ENCODE measurements around the gene SLC5A2.
A peak's percentile ranks its signal among the peaks of the same experiment; 100 is the strongest.

SLC5A2 gene

GRCh38 chr16:31459687-31460581 lies 23.0 kb upstream of the SLC5A2 start:
- DNase-seq (ENCODE audit: low read depth) = peak; percentile 99

DNA sequence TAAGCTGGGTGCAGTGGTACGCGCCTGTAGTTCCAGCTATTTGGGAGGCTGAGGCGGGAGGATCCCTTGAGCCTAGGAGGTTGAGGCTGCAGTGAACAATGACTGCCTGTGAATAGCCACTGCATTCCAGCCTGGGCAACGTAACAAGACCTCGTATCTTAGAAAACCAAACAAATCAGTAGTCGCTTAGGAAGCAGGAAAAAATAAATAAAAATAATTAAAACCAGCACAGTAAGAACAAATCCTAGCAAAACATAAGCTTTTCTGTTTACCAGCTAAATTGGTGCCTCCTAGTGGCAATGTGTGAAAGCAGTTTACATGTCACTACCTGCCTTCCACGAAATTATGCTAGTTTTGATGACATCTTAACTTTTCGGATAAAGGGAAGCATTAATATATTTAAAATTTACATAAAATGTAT lies 22.3 kb upstream of the SLC5A2 start:
- peak; percentile 72 for DNase-seq (ENCODE audit: low read depth)

DNA sequence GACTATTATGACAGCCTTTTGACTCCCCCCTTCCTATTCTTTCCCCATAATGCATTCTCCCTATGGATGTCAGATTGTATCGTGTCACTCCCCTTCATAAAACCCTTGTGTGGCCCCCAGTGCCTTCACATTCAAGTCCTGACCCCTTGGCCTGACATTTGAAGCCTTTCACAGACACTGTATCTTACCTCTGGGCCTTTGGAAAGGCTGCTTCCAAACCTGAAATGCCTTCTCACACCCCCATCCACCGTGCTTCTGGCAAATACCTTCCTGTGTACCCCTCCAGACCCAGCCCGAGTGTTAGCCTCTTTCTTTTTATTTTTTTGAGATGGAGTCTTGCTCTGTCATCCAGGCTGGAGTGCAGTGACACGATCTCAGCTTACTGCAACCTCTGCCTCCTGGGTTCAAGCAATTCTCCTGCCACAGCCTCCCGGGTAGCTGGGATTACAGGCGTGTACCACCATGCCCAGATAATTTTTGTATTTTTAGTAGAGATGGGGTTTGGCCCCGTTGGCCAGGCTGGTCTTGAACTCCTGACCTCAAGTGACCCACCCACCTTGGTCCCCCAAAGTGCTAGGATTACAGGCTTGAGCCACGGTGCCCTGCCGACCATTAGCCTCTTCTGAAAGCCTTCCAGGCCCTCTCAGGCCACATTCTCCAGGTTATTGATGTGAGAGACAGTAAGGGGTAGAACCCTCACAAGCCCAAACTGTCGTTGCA lies 21.6 kb upstream of the SLC5A2 start:
- DNase-seq (ENCODE audit: low read depth) = no peak

GRCh38 chr16:31461921-31462804 lies 20.8 kb upstream of the SLC5A2 start:
- DNase-seq (ENCODE audit: low read depth) = no peak

- no peak for DNase-seq (ENCODE audit: low read depth)
Measured at GRCh38 chr16:31464348-31464769, 18.6 kb upstream of the SLC5A2 start.

GRCh38 chr16:31464781-31465260 lies 18.1 kb upstream of the SLC5A2 start:
- no peak for DNase-seq (ENCODE audit: low read depth)

DNA sequence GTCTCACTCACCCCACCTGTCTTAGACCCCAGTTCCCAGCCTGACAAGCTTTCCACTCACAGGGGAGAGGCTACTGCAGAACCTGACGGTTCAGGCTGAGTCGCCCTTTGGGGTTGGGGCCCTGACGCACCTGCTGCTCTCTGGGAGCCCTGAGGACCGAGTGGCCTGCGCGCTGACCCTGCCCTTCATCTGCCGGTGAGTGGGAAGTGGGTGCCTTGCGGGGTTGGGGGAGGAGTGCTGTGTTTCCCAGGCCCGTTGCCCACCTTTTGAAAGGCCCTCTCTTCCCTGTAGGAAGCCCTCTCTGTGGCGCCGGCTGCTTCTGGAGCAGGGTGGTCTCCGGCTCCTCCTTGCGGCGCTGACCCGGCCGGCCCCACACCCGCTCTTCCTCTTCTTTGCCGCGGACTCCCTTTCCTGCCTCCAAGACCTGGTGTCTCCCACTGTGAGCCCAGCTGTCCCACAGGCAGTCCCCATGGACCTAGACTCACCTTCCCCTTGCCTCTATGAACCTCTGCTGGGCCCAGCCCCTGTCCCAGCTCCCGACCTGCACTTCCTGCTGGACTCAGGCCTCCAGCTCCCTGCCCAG lies 17.0 kb upstream of the SLC5A2 start:
- DNase-seq (ENCODE audit: low read depth) = no peak

DNA sequence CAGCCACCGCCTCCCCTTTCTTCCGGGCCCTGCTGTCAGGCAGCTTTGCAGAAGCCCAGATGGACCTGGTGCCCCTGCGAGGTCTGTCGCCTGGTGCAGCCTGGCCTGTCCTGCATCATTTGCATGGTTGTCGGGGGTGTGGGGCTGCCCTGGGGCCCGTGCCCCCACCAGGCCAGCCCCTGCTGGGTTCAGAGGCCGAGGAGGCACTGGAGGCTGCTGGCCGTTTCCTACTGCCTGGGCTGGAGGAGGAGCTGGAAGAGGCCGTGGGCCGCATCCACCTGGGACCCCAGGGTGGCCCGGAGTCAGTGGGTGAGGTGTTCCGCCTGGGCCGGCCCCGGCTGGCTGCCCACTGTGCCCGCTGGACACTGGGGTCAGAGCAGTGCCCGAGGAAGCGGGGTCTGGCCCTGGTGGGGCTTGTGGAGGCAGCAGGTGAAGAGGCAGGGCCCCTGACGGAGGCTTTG lies 16.5 kb upstream of the SLC5A2 start:
- DNase-seq (ENCODE audit: low read depth) = no peak

GRCh38 chr16:31467151-31467773 lies 15.7 kb upstream of the SLC5A2 start:
- peak; percentile 40 for DNase-seq (ENCODE audit: low read depth)

- no peak for DNase-seq (ENCODE audit: low read depth)
Measured at GRCh38 chr16:31467858-31468257, 15.1 kb upstream of the SLC5A2 start.

DNA sequence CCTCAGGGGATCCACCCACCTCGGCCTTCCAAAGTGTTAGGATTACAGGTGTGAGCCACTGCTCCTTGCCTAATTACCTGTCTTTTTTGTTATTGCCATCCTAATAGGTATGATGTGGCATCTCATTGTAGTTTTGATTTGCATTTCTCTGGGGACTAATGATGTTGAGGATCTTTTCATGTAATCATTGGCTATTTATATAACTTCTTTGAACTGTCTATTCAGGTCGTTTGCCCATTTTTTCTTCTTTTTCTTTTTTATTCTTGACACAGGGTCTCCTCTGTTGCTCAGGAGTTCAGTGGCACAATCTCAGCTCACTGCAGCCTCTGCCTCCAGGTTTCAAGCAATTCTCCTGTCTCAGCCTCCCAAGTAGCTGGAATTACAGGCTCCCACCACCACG lies 12.3 kb upstream of the SLC5A2 start:
- no peak for DNase-seq (ENCODE audit: low read depth)

GRCh38 chr16:31471241-31471874 lies 11.6 kb upstream of the SLC5A2 start:
- DNase-seq (ENCODE audit: low read depth) = peak; percentile 27

- DNase-seq (ENCODE audit: low read depth) = peak; percentile 74
Measured at GRCh38 chr16:31471875-31472708, 10.8 kb upstream of the SLC5A2 start, which contains the start of gene TGFB1I1. Gene TGFB1I1, plus strand, starts transcription at chr16:31472152. Its CDS starts 37 bp downstream, at chr16:31472189.

- peak; percentile 86 for DNase-seq (ENCODE audit: low read depth)
Measured at GRCh38 chr16:31472709-31473203, 10.2 kb upstream of the SLC5A2 start.

GRCh38 chr16:31473264-31473984 lies 9.5 kb upstream of the SLC5A2 start:
- DNase-seq (ENCODE audit: low read depth) = no peak

- peak; percentile 78 for DNase-seq (ENCODE audit: low read depth)
Measured at GRCh38 chr16:31474173-31474714, 8.7 kb upstream of the SLC5A2 start.

- DNase-seq (ENCODE audit: low read depth) = no peak
Measured at GRCh38 chr16:31474773-31475738, 7.9 kb upstream of the SLC5A2 start.
